GM21360 (cell line): ENCODE results near the gene BRCC3.

ENCODE experiments used
- ATAC-seq: cut with Tn5 transposase; IDR thresholded peaks from one replicate; pipeline ENCODE4 v1.9.1; 2021; ENCODE audit warnings: mild to moderate bottlenecking, moderate library complexity; ENCODE audit not compliant: unreplicated experiment

Gene BRCC3

DNA sequence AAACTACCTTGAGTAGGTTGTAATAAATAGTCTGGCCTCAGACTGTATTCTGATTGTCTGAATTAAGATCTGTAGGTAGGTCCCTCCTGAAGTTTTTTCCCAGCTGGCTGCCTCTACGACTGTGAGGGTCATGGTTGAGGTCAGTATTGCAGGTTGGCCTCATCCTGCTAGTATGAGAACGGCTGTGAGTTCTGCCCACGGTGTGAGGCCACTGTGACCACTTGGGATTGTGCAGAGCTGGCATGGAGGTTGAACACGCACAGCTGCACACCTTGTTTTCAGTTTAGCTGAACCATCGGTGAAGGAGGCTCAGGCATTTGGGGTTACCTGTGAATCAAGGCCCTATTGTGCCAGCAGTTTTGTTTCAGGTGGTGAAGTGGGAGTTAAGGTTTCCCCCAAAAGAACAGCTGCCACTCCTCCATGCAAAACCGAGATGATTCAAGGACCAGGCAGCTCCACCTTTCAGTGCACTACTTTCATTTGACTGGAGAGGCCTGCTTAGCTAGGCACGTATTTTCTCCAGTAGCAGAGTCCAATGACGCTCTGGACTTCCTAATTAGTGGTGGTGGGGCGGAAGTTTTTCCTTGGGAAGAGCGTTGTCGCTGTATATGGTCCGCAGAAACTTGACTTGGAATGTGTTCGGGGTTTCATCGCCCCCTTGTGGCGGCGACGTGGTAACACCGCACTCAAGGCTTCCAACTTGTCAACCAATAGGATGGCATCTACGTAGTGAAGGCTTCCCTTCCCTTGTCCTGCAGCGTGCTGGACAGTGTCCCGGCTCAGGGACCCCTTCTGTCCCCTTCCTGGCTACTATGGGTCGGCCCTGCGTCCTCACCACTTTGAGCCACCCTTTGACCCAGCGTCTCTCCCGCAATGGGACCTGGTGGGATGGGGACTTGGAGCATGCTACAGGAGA, 14.2 kb upstream of the BRCC3 start:
- peak; percentile 84 for ATAC-seq

DNA sequence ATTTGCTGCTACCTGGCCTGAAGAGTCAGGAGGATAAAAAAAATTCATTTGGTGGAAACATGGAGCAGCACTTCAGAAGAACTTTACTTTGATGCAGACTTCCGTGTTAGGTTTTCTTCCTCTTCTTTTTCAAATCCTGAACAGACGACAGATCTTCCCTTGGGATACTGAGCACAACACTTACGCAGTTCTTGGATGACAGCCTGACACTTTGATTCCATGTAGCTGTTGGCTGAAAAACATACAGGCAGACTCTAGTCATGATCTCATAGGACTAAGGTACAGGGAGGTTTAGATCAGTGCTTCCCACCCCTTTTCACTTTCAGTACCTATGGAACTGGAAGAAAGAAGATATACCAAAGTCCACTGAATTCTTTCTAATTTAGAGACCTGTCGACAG, 9.5 kb upstream of the BRCC3 start:
- ATAC-seq: no peak

- ATAC-seq: no peak
Observed at GRCh38 chrX:155065035-155065734, 6.1 kb upstream of the BRCC3 start.

GRCh38 chrX:155068165-155068564, 3.1 kb upstream of the BRCC3 start:
- ATAC-seq: no peak

DNA sequence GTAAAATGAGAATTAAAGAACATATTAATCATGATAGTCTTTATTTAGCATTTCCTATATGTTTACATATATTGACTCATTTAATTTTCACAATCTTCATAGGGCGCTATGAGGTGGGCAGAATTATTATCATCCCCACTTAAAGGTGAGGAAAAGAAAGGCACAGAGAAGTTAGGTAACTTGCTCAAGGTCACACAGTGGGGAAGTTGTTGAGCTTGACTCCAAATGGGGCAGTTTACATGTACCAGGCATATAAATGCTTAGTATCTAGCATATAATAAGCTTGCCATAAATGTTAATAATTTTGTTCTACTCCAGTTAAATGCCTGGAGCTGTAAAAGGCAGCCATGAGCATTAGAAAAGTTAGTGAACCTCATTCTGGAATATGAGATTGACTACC, 1.9 kb upstream of the BRCC3 start:
- no peak for ATAC-seq

DNA sequence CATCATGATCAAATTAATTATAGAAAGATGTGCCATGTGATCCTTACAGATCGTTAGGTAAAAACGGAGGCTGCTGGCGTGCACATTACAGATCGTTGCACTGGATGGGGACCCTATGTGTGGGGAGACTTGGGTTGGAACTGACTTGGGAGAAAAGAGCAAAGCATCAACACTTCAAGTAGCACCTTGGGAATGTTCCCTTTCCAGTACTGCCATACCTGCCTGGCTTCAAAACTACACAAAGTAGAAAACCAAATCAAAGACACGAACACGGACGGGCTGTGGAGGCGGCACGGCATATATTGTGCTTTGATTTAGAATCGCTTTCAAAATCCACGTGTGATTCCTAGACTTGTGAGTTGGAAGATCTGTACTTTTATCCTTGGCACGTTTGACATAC, 1.3 kb upstream of the BRCC3 start:
- ATAC-seq: no peak

DNA sequence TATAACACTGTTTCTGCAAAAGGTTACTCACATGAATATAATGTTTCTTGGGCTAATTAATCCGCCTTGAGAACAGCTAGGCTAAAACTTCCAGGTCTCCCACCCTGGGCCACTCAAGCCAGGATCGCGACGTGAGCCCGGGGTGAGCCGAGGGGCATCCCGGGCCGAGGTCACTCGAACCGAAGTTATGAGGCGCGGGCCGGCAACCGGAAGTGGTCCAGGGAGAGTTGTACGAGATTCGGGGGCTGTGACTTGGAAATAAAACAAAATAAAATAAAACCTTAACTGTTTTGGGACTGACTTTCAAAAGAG, 689 bp upstream of the BRCC3 start:
- ATAC-seq: peak; percentile 25

DNA sequence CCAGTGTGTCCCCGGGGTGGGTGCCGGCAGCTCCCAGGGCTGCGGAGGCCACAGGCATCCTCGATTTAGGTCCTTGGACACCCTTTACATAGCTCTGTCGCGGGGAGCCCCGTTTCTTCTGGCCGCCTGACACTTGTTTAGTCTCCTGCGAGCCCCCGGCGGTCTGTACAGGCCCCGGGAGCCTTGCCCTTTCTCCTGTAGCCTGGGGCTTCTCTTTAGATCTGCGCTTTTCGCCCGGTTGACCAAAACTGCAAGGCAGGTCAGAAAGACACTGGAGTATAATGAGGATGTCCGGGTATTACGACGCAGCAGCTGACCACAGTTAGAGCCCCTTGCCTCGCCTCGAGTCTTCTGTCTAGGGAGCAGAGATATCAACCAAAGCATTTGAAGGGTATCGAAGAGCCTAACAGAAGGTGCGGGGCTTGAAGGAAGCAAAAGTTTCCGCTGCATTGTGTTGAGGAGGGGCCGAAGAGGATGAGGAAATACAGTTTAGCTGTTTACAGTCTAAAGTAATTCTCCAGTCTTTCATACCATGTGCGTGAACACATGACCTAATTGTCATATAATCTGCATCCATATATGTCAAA, 479 bp downstream of the BRCC3 start:
- no peak for ATAC-seq

GRCh38 chrX:155086202-155086840, 15.0 kb downstream of the BRCC3 start:
- no peak for ATAC-seq

DNA sequence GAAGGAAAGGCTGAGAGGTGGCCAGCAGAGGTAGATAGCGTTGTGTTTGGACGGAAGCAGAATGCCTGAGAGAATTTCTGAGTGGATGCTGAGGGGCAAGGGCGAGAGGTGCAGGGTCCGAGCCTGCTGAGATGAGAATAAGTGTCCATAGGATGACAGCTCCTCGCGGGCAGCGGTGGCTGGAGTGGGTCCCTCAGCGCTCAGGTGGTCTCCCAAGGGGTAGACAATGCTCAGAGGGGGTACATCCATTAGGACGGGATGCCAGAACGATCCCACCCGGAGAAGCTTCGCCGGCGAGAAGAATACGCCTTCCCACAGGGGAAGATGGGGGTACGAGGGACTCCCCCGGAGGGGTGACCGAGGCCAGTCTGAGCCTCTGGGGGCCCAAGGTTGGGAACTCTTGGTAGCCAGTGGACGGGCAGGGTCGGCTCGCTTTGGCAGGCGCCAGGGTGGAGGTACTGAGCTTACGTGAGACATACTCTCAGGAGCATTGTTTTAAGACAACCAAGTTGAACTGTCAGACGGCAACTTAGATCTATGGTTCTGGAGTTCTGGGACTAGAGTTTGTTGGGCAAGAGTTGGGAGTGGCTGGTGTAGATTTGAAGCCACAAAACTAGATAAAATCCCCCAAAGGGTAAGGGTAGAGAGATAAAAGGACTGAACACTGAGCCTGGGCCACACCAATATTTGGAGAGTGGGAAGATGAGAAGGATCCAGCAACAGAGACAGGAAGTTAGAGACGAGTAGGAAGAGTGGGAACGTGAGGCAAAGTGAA, 15.8 kb downstream of the BRCC3 start:
- ATAC-seq: no peak

- ATAC-seq: peak; percentile 84
Observed at GRCh38 chrX:155094468-155095061, 23.3 kb downstream of the BRCC3 start.

- ATAC-seq: no peak
Observed at GRCh38 chrX:155105919-155106318, 34.6 kb downstream of the BRCC3 start.

- ATAC-seq: no peak
Observed at GRCh38 chrX:155108427-155108826, 37.1 kb downstream of the BRCC3 start.

- no peak for ATAC-seq
Observed at GRCh38 chrX:155112171-155112570, 40.9 kb downstream of the BRCC3 start.

GRCh38 chrX:155113097-155113496, 41.8 kb downstream of the BRCC3 start:
- ATAC-seq: no peak

GRCh38 chrX:155115174-155115819, 44.0 kb downstream of the BRCC3 start:
- ATAC-seq: no peak

DNA sequence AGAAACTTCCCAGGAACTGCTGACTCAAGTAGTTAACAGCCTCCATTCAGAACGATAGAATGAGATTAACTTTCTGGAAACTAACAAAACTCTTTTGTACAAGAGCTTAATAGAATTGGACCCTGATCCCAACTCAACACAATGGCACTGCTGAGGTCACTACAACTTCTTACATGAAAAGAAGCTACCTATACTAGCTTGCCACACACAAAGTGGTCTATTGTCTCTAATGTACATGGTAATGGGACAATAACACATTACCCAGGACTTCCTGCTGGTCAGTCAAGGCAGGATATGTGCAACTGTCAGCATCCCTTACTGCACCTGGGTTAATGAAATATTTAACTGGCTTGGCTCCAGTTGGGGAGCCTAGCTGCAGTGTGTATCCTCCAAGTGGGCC, 56.2 kb downstream of the BRCC3 start:
- ATAC-seq: no peak

DNA sequence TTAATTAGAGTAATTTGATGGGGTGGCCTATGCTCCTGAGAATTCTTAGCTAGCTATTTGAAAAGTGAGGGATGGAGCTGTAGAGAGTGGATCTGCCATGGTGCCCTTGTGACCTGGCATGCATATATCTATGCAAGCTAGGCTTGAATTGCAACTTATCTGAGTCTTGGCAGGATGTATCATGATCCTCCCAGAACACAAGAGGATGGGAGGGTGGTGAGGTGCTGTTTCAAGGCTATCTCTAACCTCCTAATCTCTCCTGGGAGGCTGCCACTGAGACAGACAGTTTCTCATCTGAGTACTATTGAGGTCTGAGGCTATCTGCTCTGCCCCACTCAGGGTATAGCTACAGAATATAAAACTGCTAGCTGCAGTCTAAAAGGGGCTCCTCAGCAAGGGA, 56.6 kb downstream of the BRCC3 start:
- no peak for ATAC-seq

DNA sequence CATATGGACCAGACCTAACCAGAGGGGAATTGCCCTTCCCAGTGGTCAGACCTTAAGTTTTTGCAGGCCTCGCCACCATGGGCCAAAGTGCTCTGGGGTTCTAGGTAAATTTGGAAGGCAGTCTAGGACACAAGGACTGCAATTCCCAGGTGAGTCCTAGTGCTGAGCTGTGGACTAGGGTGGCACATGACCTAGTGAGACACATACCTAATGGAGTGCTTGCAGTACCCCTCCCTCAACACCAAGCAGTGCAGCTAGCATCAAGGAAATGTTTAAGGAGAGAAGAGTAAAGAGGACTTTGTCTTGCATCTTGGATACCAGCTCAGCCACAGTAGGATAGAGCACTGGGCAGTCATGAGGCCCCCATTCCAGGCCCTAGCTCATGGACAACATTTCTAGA, 60.8 kb downstream of the BRCC3 start:
- ATAC-seq: no peak

GRCh38 chrX:155134255-155134654, 62.9 kb downstream of the BRCC3 start:
- ATAC-seq: no peak
